Stimulated activated CD8-positive, alpha-beta memory T cell treated with anti-CD3 and anti-CD28 coated beads, Interleukin-12 subunit alpha, Interleukin-12 subunit beta, amount 100 ng/mL, for 24 hours (primary cell): Measurements from ENCODE around the gene KRT13.
"Not testable (repeated sequence)": the region's sequence is repeated elsewhere in the genome, so short reads cannot be mapped to it uniquely, and the experiment has no call there.

Source experiments
- DNase-seq: peaks from one replicate; pipeline ENCODE4 v3.0.0-alpha.2; 2020; ENCODE audit errors: extremely low read depth

The KRT13 gene

DNA sequence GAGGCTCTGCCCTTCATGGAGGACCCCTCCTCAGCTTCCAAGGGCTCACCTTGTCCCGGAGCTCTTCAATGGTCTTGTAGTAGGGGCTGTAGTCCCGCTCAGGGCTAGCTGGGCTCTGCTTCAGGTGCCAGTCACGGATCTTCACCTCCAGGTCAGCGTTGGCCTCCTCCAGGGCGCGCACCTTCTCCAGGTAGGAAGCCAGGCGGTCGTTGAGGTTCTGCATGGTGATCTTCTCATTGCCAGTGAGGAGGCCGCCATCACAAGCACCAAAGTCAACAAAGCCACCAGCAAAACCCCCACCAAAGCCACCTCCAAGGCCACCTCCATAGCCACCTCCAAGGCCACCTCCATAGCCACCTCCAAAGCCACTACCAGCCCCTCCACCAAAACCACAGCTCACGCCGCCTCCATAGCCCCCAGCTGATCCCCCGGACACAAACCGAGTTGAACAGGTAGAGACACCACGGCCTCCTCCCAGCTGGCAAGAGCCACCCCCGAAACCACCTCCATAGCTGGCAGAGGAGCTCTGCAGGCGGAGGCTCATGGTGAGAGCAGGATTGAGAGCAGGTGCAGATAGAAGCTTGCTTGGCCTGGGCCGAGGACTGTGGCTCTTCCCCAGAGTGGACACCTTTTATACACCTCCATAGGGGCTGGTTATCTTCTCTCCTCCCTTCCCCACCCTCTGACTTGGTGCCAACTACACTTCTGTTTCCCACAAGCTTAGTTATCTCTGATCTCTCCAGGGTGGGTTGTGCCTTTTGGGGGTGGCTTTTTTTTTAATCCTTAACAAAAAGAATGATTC, at the start of gene KRT13:
TSS of gene KRT13 (minus strand) at position 606 of the 802 bp plus-strand sequence. CDS start at position 544, 62 bp downstream.
- no peak for DNase-seq

DNA sequence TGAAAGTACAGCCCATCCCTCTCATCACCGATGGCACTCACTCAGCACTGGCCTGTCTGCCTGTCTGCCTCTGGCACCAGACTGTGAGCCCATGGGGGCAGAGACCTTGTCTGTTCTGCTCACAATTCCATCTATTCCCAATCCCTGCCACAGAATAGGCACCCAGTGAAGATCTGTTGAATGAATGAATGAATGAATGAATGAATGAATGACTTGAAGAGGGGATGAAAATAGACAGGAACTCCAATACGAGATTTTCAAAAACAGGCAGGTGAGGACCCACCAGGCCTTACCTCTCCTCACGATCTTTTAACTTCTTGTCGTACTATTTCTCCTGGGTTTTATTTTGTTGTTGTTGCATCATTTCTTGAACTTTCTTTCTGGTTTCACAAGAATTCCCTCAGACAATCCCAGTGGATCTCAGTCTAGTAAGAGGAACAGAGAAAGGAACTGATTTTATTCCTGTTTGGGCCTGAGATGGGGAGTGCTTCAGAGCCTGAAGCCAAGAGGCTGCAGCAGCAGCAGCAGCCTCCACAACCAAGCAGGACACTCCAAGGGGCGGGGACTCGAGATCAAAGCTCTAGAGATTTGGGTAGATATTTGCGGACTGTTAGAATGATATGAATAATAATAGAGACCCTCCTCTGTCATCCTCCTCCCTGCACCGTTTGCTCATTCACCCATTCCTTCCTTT, 48.7 kb upstream of the KRT13 start:
- DNase-seq, result no peak

DNA sequence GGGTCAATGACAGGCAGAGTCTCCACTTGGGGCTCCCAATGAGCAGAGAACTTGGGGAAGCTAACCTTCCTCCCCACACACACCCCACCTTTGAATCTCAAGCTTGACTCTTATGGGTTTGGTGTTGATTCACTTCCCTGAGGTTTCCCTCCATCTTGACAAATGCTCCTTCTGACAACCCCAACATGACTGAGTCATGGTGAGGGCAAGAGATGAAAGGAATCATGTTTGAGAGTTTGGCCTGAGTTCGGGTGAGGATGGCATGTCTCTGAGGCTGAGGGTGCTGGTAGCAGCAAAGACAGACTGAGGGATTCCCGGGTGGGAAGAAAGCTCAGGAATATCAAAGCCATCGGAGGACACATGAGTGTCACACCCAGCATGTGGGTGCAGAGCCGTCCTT, 47.8 kb upstream of the KRT13 start:
- DNase-seq, result no peak

- DNase-seq, result no peak
These were observed 47.0 kb upstream of the KRT13 start for GRCh38 chr17:41552455-41552854.

DNA sequence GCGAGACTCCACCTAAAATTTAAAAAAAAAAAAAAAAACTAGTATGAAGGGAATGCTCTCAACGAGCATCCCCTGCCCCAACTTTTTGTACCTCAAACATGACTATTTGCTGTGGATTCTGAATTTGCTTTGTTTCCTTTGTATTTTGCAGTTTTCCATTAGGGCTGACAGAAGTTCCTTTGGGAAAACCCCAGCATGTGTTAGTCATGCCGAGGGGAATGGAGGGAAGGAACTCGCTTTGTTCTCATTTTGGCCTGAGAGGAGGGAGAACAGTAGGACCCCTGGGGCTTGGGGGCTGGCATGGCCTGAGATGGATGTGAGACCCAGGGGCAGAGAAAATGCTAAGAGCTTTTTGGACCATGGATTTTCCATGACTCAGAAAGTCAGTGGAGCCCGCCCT, 46.0 kb upstream of the KRT13 start:
- DNase-seq, result no peak

DNA sequence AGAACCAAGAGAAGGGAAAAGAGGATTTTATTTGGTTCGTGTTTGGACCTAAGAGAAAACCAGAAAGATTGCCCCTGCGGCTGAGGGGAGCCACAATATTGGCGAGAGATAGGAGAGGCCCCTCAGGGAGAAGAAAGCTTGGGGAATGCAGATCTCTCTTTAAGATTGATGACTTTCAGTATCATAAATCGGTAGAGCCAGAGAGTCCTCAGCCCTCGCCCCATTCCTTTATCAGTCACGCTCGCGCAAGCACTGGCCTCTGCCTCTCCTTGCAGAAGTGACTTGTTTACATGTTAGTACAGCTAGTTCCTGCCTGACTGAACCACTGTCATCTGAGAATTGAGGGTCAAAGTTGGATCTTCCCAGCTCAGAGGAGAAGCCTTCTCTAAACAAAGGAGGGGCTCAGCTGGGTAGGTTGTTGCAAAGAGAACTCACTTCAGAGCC, 44.2 kb upstream of the KRT13 start:
- DNase-seq, result no peak

DNA sequence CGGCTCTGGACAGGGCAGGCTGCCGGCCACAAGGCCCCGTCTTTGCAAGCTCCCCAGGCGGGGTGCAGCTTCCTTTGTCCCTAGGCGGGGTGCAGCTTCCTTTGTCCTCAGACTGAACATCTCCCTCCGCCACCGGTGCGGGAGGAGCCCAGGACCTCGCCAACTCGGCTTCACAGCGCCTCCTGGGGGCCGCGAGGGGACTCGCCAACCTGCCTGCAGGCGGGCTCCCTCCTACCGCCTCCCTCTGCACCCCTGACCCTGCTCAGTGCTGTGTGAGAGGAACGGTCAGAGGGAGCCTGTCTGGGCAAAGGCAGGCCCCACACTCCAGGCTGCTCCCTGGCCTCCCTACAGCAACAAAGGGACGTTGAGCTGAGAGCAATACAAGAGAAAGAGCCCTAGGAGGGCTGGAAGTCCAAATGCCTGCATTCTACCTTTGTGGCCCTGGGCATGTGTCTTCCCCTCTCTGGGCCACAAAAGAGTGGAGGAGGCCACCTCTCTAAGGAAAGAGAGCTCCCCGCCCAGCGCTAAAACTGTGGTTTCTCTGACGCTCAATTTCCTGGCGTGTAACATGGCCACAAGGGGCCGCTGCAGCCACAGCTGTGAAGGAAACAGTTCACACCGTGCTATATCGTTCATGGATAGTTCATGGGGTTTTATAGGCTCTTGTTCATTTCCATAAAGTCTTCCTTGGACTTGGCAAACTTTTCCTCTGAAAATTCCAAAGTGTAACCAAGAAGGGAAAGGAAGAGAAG, 43.6 kb upstream of the KRT13 start:
- peak; percentile 63 for DNase-seq

GRCh38 chr17:41547921-41548843, 42.8 kb upstream of the KRT13 start:
- DNase-seq, result peak; percentile 42

DNA sequence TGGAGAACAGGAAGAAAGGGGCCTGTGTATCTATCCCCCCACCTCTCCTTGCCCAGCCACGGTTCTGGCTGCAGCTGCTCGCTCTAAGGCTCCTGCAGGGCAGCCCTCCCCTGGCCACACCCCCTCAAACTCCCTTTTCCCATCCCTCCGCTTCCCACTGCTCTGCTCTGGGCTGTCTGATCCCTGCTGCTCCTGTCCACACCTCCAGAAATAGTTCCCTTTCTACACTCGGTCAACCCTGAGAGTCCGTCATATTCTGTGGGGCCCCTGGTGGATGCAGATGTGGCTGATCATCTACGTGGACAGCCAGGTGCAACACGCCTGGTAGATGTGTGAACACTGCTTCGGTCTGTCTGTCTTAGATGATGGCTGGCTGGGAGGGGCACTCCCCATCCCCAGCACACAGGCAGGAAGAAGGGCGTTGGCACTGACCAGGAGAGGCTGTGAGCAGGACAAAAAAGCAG, 42.0 kb upstream of the KRT13 start:
- DNase-seq, result no peak

- no peak for DNase-seq
These were observed 41.4 kb upstream of the KRT13 start for GRCh38 chr17:41546819-41547218.

DNA sequence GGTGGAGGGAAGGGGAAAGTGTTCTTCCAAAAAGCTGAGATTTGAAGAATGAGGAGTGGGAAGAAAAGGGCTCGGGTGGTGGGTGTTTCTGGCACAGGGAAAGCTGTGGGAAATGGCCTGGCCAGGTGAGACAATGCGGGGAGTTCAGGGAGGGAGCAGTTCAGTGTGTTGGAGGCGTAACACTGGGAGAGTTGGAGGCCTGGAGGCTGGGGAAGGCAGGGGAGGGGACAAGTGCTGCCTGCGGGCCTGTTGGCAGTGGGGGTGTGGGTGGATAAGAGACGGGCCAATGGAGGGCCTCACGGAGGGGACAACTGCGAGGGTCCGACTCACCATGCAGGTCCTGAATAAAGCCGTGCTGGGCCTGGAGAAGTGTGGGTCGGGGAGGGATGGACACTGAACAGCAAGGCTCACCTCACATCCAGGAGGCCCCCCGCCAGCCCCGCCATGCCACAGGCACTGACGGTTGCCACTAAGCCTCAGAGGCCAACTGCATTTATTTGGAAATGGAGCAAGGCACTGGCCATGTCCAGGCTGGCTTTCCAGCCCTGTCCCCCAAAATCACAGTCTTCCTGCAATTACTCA, 40.5 kb upstream of the KRT13 start:
- no peak for DNase-seq

DNA sequence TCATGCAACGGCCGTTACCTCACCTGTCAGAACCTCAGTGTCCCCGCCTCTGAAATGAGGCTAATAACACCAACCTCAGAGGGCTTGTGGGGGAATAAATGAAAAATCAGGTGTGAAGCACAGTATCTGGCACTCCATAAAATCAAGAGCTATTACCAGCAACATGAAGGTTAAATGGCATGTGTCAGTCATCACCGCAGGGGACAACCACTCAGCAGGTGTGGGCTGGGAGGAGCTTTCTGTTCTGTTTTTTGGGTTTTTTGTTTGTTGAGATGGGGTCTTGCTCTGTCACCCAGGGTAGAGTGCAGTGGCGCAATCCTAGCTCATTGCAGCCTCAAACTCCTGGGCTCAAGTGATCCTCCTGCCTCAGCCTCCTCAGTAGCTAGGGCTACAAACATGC, 39.5 kb upstream of the KRT13 start:
- DNase-seq, result no peak

- DNase-seq, result no peak
These were observed 39.1 kb upstream of the KRT13 start for GRCh38 chr17:41544491-41544892.

DNA sequence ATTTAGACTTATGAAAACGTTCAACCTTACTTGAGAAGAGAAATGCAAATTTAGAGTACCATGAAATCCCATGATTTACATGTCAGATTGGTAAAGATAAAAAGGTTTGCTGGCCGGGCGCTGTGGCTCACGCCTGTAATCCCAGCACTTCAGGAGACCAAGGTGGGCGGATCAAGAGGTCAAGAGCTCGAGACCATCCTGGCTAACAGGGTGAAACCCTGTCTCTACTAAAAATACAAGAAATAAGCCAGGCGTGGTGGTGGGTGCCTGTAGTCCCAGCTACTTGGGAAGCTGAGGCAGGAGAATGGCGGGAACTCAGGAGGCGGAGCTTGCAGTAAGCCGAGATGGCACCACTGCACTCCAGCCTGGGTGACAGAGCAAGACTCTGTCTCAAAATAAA, 37.4 kb upstream of the KRT13 start:
- DNase-seq, result not testable (repeated sequence)

DNA sequence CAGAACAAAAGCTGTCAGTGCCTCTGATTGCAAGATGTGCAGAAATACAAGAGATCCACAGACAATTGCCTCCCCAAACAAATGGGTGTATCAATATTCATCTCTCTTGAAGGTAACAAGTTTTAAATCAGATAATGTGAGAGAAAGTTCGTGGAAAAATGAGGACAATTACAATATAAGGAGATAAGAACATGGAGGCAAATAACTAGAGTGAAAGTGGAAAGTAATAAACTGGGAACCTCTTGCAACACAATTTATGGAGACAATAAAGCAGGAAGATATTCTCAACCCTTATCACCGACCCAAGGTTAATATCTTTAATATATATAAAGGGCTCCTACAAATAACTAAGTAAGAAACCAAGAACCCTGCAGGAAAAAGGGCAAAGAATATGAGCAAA, 36.9 kb upstream of the KRT13 start:
- DNase-seq, result no peak

DNA sequence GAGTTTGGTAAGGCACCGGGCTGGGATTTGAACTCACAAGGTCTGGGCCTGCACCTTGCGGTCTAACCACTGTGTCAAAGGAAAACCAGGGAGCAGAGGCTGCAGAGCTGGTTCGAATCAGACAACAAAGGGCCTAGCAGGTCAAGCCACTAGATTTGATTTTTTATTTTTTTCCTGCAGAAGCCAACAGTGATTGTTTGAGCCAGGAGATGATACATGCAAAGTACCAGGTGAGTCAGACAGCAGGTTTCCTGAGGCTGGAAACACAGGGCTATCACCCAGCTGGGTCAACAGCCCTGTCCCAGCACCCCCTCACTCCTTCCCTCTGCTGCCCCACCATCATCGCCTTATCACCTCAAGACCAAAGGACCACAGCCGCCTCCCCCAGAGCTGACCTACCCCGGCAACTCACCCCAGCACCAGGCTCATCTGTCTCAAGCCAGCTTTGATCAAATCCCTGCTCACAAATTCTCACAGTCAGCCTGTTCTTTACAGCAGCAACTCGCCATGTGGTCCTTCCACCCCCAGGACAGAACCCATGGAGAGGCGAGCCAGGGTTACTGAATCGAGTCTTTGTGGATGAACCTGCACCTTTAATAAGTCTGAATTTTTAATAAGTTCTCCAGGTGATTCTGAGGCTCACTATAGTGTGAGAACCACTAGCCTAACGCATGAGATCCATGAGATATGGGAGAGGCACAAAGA, 35.7 kb upstream of the KRT13 start:
- no peak for DNase-seq

DNA sequence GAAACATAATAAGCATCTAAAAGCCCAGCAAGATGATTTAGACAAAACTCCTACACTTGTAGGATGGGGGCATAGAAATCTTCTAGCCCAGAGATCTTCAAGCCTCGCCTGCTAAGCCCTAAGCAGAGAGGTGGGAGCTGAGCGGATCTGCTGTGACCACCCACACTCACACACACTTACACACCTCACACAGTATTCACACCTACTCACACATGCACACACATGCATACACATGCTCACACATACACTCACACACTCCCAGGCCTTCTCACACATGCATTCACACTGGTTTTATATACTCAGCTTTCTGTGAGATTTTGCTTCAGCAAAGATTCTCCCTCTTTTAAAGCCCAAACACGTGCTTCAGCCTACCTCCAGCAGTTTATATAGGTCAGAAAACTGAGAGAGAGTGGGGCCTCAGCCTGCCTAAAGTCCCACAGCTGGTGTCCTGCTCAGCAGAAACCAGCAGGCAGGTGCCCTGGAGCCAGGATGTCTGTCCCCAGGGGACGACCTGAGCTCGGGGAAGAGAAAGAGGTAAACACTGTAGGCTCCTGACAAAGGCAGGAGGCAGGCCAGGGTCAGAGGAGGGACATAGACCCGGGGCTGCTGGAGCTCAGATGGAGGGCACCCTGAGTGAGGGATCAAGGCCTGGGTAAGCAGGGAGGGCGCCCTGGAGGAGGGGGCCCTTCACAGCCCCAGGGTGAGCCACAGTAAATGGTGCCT, 34.7 kb upstream of the KRT13 start:
- no peak for DNase-seq

DNA sequence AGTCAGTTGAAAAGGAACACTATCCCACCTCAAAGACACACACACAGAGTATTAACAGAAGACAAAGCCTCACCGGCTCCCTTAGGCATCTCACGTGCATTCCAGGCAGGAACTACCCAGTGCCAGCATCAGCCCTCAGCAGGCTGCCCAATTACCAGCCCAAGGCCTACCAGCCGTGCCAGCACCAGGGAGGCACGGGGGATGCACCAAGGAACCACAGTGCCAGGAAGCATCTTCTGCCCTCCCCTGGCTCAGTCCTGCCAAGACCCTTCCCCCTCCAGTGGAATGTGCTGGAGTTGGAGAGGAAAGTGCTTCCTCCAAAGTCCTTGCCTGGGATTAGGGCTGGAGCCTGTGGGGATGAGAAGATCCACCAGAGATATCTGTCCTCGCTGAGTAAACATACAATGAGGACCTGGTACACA, 33.7 kb upstream of the KRT13 start:
- DNase-seq, result no peak

DNA sequence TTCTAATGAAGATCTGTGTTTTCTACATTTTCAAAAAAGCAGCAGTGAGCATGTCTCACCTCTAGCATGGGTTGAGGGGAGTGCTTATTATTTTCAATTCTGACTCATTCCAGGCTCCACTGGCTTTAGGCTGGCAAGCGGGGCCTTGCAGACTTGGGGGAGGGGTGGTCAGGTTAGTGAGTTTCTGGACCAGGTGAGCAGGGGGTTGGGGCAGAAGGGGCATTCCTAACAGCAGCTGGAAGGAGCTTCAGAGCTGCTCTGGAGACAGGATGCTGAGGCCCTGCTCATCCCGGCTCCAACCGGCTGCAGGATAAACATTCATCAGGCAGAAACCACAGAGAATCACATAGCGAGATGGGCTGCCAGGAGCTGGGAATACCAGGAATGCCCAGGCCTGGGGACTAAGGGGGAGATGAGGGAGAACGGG, 33.2 kb upstream of the KRT13 start:
- no peak for DNase-seq

GRCh38 chr17:41537990-41538389, 32.6 kb upstream of the KRT13 start:
- no peak for DNase-seq
